Suprapubic skin (tissue), 4 donors: ENCODE data around the gene DNM3.

Experiments used
- EP300 ChIP-seq: sonication (generic); formaldehyde crosslinking; IDR thresholded peaks from one replicate; pipeline ENCODE4 v1.6.1; 2017; ENCODE audit warnings: antibody characterized with exemption
- POLR2A ChIP-seq, 2 donors: fragments of 450-650 bp; IDR thresholded peaks; one replicate each; pipeline ENCODE4 v1.6.1; 2017; ENCODE audit warnings: antibody characterized with exemption in 2 of 2, mild to moderate bottlenecking in 2 of 2, moderate library complexity in 2 of 2
- POLR2AphosphoS5 ChIP-seq, 3 donors: sonication (generic); formaldehyde crosslinking; IDR thresholded peaks; one replicate each; pipeline ENCODE4 v1.6.1; 2017; ENCODE audit warnings: antibody characterized with exemption in 3 of 3
- TF ChIP-seq, protein P1 (sequence below), 2 donors: fragments of 200-600 bp in 1 of 2; fragments of 450-650 bp in 1 of 2; sonication (generic) in 1 of 2; IDR thresholded peaks; one replicate each; pipeline ENCODE4 v1.5.1; 2016 to 2019; ENCODE audit warnings: antibody characterized with exemption in 2 of 2, mild to moderate bottlenecking in 1 of 2, moderate library complexity in 1 of 2

GRCh38 chr1:171850651-171851350 lies 9.5 kb downstream of the DNM3 start:
- TF ChIP-seq POLR2A (IDR thresholded peaks at IDR 0.05) (no peak), POLR2AphosphoS5 (IDR thresholded peaks at IDR 0.05) (no peak), EP300 (no peak)
- TF ChIP-seq, protein P1, sequence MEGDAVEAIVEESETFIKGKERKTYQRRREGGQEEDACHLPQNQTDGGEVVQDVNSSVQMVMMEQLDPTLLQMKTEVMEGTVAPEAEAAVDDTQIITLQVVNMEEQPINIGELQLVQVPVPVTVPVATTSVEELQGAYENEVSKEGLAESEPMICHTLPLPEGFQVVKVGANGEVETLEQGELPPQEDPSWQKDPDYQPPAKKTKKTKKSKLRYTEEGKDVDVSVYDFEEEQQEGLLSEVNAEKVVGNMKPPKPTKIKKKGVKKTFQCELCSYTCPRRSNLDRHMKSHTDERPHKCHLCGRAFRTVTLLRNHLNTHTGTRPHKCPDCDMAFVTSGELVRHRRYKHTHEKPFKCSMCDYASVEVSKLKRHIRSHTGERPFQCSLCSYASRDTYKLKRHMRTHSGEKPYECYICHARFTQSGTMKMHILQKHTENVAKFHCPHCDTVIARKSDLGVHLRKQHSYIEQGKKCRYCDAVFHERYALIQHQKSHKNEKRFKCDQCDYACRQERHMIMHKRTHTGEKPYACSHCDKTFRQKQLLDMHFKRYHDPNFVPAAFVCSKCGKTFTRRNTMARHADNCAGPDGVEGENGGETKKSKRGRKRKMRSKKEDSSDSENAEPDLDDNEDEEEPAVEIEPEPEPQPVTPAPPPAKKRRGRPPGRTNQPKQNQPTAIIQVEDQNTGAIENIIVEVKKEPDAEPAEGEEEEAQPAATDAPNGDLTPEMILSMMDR (IDR thresholded peaks at IDR 0.05), result no peak
